SIG-M5 treated with dmso at 0.1 percent for 504 hours (cell line): Measurements from ENCODE around the gene RNF152.

Experiments
- DNase-seq: peaks from one replicate; lab custom pipeline; 2025; ENCODE audit not compliant: unreplicated experiment; lab: John Stamatoyannopoulos, UW

RNF152 gene

GRCh38 chr18:61761875-61762274 is 130.9 kb downstream of the RNF152 start:
- no peak for DNase-seq
